Ishikawa (cell line): ENCODE measurements around the gene LRRC32.

Source experiments
- CEBPB ChIP-seq: IDR thresholded peaks from 2 replicates; pipeline ENCODE4 v1.6.1; 2012
- CREB1 ChIP-seq: IDR thresholded peaks from 2 replicates; pipeline ENCODE4 v1.6.1; 2012; ENCODE audit warnings: low read depth
- EGR1 ChIP-seq: IDR thresholded peaks from 2 replicates; pipeline ENCODE4 v1.6.1; 2012
- EP300 ChIP-seq: IDR thresholded peaks from 2 replicates; pipeline ENCODE4 v1.6.1; 2012; ENCODE audit warnings: borderline replicate concordance
- FOXM1 ChIP-seq: IDR thresholded peaks from 2 replicates; pipeline ENCODE4 v1.6.1; 2012; ENCODE audit warnings: low read depth, borderline replicate concordance
- NFIC ChIP-seq: IDR thresholded peaks from 2 replicates; pipeline ENCODE4 v1.6.1; 2012
- RAD21 ChIP-seq: IDR thresholded peaks from 2 replicates; pipeline ENCODE4 v1.6.1; 2012; ENCODE audit warnings: low read depth
- TAF1 ChIP-seq: IDR thresholded peaks from 2 replicates; pipeline ENCODE4 v1.6.1; 2012; ENCODE audit warnings: low read depth, mild to moderate bottlenecking
- TCF12 ChIP-seq: IDR thresholded peaks from 2 replicates; pipeline ENCODE4 v1.6.1; 2012; ENCODE audit warnings: low read depth
- TEAD4 ChIP-seq: IDR thresholded peaks from 2 replicates; pipeline ENCODE4 v1.6.1; 2012
- YY1 ChIP-seq: IDR thresholded peaks from 2 replicates; pipeline ENCODE4 v1.6.1; 2012; ENCODE audit warnings: low read depth
- ZBTB7A ChIP-seq: IDR thresholded peaks from 2 replicates; pipeline ENCODE4 v1.6.1; 2012; ENCODE audit warnings: low read depth
- TF ChIP-seq, protein P1 (sequence below): IDR thresholded peaks from 2 replicates; pipeline ENCODE4 v1.6.1; 2012
- TF ChIP-seq, protein P2 (sequence below): IDR thresholded peaks from 2 replicates; pipeline ENCODE4 v1.6.1; 2012
- TF ChIP-seq, protein P3 (sequence below): IDR thresholded peaks from 2 replicates; pipeline ENCODE4 v1.6.1; 2012; ENCODE audit warnings: low read depth, mild to moderate bottlenecking

The LRRC32 gene

DNA sequence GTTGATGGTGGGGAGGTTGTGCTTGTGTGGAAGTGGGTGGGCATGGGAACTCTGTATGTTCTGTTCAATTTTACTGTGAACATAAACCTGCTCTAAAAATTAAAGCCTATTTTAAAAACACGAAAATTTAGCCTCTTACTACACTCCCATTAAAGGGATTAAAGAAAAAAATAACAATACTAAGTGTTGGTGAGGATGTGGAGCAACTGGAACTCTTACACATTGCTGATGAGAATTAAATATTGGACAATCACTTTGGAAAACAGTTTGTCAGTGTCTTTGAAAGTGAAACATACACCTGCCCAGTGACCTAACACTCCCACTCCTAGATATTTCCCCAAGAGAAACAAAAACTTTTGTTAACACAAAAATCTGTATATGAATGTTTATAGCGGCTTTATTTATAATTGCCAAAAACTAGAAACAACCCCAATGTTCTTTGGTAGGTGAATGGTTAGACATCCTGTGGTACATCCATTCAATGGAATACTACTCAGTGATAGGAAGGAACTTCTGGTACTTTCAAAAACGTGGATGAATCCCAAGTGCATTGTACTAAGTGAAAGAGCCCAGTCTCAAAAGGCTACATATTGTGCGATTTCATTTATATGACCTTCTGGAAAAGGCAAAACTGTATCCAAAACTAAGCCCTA is 23.5 kb downstream of the LRRC32 start:
- TF ChIP-seq, protein P1, sequence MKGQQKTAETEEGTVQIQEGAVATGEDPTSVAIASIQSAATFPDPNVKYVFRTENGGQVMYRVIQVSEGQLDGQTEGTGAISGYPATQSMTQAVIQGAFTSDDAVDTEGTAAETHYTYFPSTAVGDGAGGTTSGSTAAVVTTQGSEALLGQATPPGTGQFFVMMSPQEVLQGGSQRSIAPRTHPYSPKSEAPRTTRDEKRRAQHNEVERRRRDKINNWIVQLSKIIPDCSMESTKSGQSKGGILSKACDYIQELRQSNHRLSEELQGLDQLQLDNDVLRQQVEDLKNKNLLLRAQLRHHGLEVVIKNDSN = no peak
- TF ChIP-seq CEBPB (no peak), TEAD4 (no peak), ZBTB7A (no peak), YY1 (no peak)

DNA sequence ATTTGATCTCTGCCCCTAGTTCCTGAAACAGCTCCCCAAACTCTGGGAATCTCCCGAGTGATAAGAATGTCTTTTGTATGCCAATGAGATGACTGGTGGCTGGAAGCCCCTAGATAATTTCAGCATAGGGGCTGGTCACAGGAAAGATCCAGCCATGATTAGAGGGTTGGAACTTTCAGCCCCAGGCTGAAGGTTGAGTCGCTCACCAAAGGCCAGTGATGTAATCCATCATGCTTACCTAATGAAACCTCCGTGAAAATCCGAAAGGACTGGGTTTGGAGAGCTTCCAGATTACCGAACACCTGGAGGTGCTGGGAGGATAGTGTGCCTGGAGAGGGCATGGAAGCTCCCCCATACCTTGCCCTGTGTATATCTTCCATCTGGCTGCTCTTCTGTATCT is 26.0 kb downstream of the LRRC32 start:
- TF ChIP-seq EP300 (no peak), NFIC (no peak), EGR1 (no peak), TAF1 (no peak), CEBPB (no peak), CREB1 (no peak), RAD21 (no peak), TEAD4 (no peak), TCF12 (no peak), FOXM1 (no peak), ZBTB7A (no peak)
- TF ChIP-seq, protein P1 = no peak
- TF ChIP-seq, protein P2, sequence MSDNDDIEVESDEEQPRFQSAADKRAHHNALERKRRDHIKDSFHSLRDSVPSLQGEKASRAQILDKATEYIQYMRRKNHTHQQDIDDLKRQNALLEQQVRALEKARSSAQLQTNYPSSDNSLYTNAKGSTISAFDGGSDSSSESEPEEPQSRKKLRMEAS = no peak
- TF ChIP-seq, protein P3, sequence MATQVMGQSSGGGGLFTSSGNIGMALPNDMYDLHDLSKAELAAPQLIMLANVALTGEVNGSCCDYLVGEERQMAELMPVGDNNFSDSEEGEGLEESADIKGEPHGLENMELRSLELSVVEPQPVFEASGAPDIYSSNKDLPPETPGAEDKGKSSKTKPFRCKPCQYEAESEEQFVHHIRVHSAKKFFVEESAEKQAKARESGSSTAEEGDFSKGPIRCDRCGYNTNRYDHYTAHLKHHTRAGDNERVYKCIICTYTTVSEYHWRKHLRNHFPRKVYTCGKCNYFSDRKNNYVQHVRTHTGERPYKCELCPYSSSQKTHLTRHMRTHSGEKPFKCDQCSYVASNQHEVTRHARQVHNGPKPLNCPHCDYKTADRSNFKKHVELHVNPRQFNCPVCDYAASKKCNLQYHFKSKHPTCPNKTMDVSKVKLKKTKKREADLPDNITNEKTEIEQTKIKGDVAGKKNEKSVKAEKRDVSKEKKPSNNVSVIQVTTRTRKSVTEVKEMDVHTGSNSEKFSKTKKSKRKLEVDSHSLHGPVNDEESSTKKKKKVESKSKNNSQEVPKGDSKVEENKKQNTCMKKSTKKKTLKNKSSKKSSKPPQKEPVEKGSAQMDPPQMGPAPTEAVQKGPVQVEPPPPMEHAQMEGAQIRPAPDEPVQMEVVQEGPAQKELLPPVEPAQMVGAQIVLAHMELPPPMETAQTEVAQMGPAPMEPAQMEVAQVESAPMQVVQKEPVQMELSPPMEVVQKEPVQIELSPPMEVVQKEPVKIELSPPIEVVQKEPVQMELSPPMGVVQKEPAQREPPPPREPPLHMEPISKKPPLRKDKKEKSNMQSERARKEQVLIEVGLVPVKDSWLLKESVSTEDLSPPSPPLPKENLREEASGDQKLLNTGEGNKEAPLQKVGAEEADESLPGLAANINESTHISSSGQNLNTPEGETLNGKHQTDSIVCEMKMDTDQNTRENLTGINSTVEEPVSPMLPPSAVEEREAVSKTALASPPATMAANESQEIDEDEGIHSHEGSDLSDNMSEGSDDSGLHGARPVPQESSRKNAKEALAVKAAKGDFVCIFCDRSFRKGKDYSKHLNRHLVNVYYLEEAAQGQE = no peak

DNA sequence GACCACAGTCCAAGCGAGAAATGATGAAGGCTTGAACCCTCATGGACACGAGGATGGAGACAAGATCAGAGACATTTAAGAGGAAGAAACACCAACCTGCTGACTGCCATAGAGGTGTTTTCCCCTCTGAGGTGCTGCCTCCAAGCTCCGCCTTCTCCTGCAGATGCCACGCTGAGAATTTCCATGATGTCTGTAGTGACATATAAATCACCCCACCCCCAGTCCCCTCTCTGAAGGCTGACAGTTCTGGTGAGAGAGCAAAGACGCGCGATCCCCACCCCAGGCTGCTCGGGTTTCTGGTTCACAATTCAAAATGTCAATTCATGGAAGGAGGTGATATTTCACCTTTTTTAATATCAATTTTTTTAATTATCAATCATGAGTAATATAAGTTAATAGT is 28.2 kb downstream of the LRRC32 start:
- no peak for TF ChIP-seq ZBTB7A
- TF ChIP-seq FOXM1 = no peak
- TF ChIP-seq CREB1 = no peak
- TF ChIP-seq TEAD4 = no peak
- no peak for TF ChIP-seq TCF12
- TF ChIP-seq, protein P2 = no peak
- no peak for TF ChIP-seq YY1

DNA sequence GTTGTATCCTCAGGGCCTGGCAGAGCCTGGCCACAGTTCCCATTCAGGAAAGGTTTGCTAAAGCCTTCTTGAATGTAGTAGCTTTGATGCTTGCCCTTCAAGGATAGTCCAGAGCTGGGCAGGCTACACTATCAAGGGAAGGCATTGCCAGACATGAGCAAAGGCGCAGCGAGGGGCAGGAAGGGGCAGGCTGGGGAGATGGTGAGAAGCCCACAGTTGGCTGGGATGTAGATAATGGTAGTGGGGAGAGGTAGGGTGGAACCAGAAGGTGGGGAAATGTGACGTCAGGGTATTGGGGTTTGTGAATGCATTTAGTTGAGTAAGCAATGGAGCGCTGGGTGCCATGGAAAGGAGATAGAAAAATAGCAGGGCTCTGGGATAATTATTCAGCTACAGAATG is 28.6 kb downstream of the LRRC32 start:
- TF ChIP-seq TEAD4 = no peak

DNA sequence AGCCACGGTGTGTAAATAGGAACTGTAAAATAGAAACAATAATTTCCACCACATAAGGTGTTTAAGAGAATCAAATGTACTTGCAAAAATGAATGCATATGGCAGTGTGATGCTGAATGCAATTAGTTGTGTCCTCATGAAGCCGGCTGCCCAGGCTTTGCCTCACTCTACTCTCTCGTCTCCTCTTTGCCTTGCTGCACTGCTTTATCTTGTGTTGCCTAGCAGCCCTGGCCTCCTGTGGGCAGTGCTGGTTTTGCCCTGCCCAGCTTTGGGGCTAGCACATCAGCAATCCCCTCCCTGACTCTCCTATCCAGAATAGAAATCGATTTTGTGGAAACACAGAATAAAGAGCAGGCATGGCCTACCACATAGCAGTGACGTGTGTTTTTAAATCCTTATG is 30.0 kb downstream of the LRRC32 start:
- TF ChIP-seq TCF12 (no peak), CREB1 (no peak), RAD21 (no peak), YY1 (no peak), TEAD4 (no peak), EGR1 (no peak), TAF1 (no peak), CEBPB (no peak), ZBTB7A (no peak), EP300 (no peak), FOXM1 (no peak), NFIC (no peak)
- TF ChIP-seq, protein P1 = no peak
- TF ChIP-seq, protein P3 = no peak
- TF ChIP-seq, protein P2 = no peak

DNA sequence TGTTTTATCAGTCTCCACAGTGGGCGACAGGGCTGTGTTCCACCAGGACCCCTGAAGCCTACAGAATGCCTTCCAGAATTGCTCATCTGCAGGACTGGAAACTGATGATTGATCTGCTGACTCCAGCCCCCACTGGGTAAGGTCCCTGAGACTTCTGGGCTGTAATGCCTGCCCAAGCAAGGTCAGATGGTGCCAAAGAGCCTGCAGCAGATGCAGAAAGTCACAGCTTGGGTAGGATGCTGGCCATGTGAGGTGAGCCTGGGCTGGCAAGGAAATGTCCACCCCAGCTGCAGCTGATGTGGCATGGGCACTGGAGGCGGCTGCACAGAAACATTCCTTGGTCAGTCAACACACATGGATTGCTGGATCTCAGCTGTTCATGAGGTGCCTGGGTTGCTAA is 30.9 kb downstream of the LRRC32 start:
- TF ChIP-seq TEAD4 = no peak
- TF ChIP-seq, protein P2 = no peak
- TF ChIP-seq TCF12 = no peak
- no peak for TF ChIP-seq ZBTB7A
- no peak for TF ChIP-seq CEBPB
- no peak for TF ChIP-seq YY1
- no peak for TF ChIP-seq FOXM1
- TF ChIP-seq, protein P3 = no peak
- TF ChIP-seq TAF1 = no peak
- TF ChIP-seq, protein P1 = no peak
